ENCODE results near the gene ROPN1B. TPM values are rescaled to one million over a fixed set of nuclear protein-coding genes. Genes with fewer than 3 reads are reported as not detected.

The ROPN1B gene
- total and polyA plus RNA-seq, 2 of the 8 experiments (the other 6 are each of a cell fraction or from before 2014, with no cell fraction given): 0.30 TPM; not detected in 1

DNA sequence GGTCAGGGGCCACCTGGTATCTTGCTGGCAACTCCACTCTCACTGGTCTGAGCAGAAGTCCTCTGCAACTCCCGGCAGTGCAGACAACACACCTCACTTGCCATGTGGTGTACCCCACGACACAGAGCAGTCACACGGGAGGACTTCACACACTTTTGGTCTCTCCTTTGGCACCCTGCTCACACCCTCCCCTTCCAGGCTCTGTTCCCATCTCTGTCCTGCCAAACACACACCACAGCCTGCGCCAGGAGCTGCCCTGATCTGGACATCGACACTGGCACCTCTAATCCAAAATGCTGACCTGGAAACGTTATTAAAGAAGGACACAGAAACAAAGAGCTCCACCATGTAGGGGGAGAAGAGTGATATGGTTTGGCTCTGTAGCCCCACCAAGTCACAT is 57.8 kb downstream of the ROPN1B start:
- Histone ChIP-seq H2BK5ac (ENCODE audit: low read depth, low read length) (no peak overlapping the region), H2BK12ac (ENCODE audit: low read depth, low read length) (no peak overlapping the region), H4K8ac (ENCODE audit: extremely low read depth, insufficient read depth, low read length) (no peak overlapping the region), H4K91ac (replicated peaks; ENCODE audit: insufficient read length, low read length) (no peak overlapping the region), H2AK5ac (ENCODE audit: low read depth, low read length) (no peak overlapping the region), H3K4ac (replicated peaks; ENCODE audit: insufficient read length, low read depth, low read length) (no peak overlapping the region), H2BK120ac (replicated peaks; ENCODE audit: low read depth, low read length) (no peak overlapping the region), H3K23me2 (ENCODE audit: low read depth, low read length) (no peaks in the 10 kb centered on the region), H3K9ac (replicated peaks in 1 of 4; ENCODE audit: extremely low read depth in 1 of 4, low read depth in 3 of 4, low read length in 3 of 4) (no peak overlapping the region), H4K5ac (ENCODE audit: insufficient read length, low read depth, low read length) (no peak overlapping the region), H3K4me3 (ENCODE audit: extremely low read depth in 1 of 4, insufficient read depth in 2 of 4, low read depth in 3 of 4, low read length in 4 of 4) (no peak overlapping the region), H3K36me3 (ENCODE audit: control insufficient read depth in 2 of 4, insufficient read depth in 4 of 4, low read length in 3 of 4) (peaks cover 0 to 3% (median 1%) of the 10 kb centered on the region in 4 experiments; a peak in 2 of 8 replicates), H3K18ac (ENCODE audit: extremely low read depth, low read length) (no peak overlapping the region), H3K23ac (ENCODE audit: insufficient read length) (no peak overlapping the region), H2AFZ (ENCODE audit: low read length) (no peak overlapping the region), H2BK15ac (ENCODE audit: low read length) (no peak overlapping the region), H3K79me2 (ENCODE audit: control insufficient read depth in 1 of 2, insufficient read depth in 2 of 2, low read length in 2 of 2) (no peaks in the 10 kb centered on the region), H3K14ac (ENCODE audit: insufficient read length) (no peak overlapping the region), H3K56ac (replicated peaks; ENCODE audit: insufficient read length, low read depth, low read length) (no peak overlapping the region), H3K27me3 (replicated peaks in 1 of 4; ENCODE audit: control insufficient read depth in 3 of 4, extremely low read depth in 1 of 4, insufficient read depth in 3 of 4, low read length in 3 of 4) (no peaks in the 10 kb centered on the region), H3K27ac (ENCODE audit: low read depth, low read length) (no peak overlapping the region), H3K9me3 (ENCODE audit: insufficient read depth in 2 of 2, low read depth in 1 of 2, low read length in 1 of 2) (peaks cover 24 to 26% of the 10 kb centered on the region in 2 experiments), H3K4me2 (ENCODE audit: insufficient read depth in 1 of 2, low read depth in 2 of 2, low read length in 2 of 2) (no peak overlapping the region), H3K4me1 (replicated peaks in 1 of 4; ENCODE audit: control insufficient read depth in 3 of 4, insufficient read depth in 4 of 4, low read length in 3 of 4) (peaks cover 0 to 7% (median 2%) of the 10 kb centered on the region in 4 experiments; a peak in 5 of 7 replicates), H3K79me1 (ENCODE audit: low read depth, low read length) (no peaks in the 10 kb centered on the region), H2BK20ac (ENCODE audit: low read length) (no peak overlapping the region), H4K20me1 (replicated peaks in 1 of 2; ENCODE audit: control insufficient read depth in 1 of 2, insufficient read depth in 2 of 2, low read length in 2 of 2) (no peaks in the 10 kb centered on the region)
- CTCF ChIA-PET (ENCODE audit: partially characterized antibody): interaction anchor here (1.1 kb wide), 1 partner anchor 21 kb away, joined by 4 read pairs; no protein-coding TSS in a partner anchor
- 80% methylated on average over 6 of the region's 6 CpGs; no CpG with 5 or more reads in 1 of the 2 experiments for WGBS, 2 experiments (ENCODE audit: extremely low coverage in 1 of 2, insufficient coverage in 1 of 2, insufficient read length in 1 of 2, insufficient replicate concordance in 2 of 2, low coverage in 1 of 2, low lambda C conversion rate in 2 of 2, missing lambda C conversion rate in 1 of 2)
- FAIRE-seq: no peak
- POLR2A ChIA-PET (ENCODE audit: partially characterized antibody): interaction anchor here (0.8 kb wide), 1 partner anchor 98 kb away, joined by 4 read pairs; no protein-coding TSS in a partner anchor
- DNase-seq (ENCODE audit: low read depth in 1 of 2, low spot score in 2 of 2): peak in 1 of 2 experiments; percentile 19
- TF ChIP-seq RBBP5 (IDR thresholded peaks at IDR 0.05; ENCODE audit: borderline replicate concordance, low read depth, low read length) (no peak), RAD21 (IDR thresholded peaks at IDR 0.05 in 1 of 2, conservative IDR thresholded peaks at IDR 0.05 in 1 of 2; ENCODE audit: low read depth in 2 of 2, low read length in 2 of 2) (no peak)
